Large intestine (tissue), 3 donors: ENCODE results near the gene ATP2C1. TPM values are rescaled to one million over a fixed set of nuclear protein-coding genes. Genes with fewer than 3 reads are reported as not detected.
"Not testable (repeated sequence)": the region's sequence is repeated elsewhere in the genome, so short reads cannot be mapped to it uniquely, and the experiment has no call there.

Source experiments
- DNase-seq, 2 donors: peaks; one replicate each; pipeline versions ENCODE4 v3.0.0 to v3.0.0-alpha.2; 2013
- H3K27ac ChIP-seq: one replicate; pipeline ENCODE4 v1.5.1; 2013; ENCODE audit warnings: low read length
- H3K27me3 ChIP-seq: 2 replicates; pipeline ENCODE4 v1.6.1; 2013; ENCODE audit warnings: low read length; ENCODE audit not compliant: control insufficient read depth, insufficient read depth
- H3K36me3 ChIP-seq: 2 replicates; pipeline ENCODE4 v1.6.1; 2013; ENCODE audit warnings: low read length; ENCODE audit not compliant: control insufficient read depth, insufficient read depth
- H3K4me1 ChIP-seq: one replicate; pipeline ENCODE4 v1.6.1; 2013; ENCODE audit warnings: low read length; ENCODE audit not compliant: control insufficient read depth, insufficient read depth
- H3K4me3 ChIP-seq: one replicate; pipeline ENCODE4 v1.5.1; 2013; ENCODE audit warnings: low read length
- H3K9me3 ChIP-seq: one replicate; pipeline ENCODE4 v1.6.1; 2013; ENCODE audit warnings: mild to moderate bottlenecking, low read depth, low read length, moderate library complexity; ENCODE audit not compliant: control insufficient read depth
- WGBS: methylation state at CpG from one replicate; pipeline ENCODE4 v1.1.5; 2013; ENCODE audit warnings: low lambda C conversion rate; ENCODE audit not compliant: insufficient coverage; 5-methylcytosine and 5-hydroxymethylcytosine counted together
- polyA plus RNA-seq: library from polyadenylated mRNA; unstranded; fragments of 120-200 nt; gene quantifications from one replicate; pipeline ENCODE4 v1.2.1, GENCODE V29; 2013

Gene ATP2C1
- polyA plus RNA-seq, 1 donor, result 66.5 TPM

GRCh38 chr3:130857336-130858026 is 36.4 kb upstream of the ATP2C1 start:
- no peak overlapping the region for H3K27ac ChIP-seq
- 66% methylated on average over 2 of the region's 4 CpGs for WGBS
- DNase-seq, result no peak

GRCh38 chr3:130862130-130862529 is 31.8 kb upstream of the ATP2C1 start:
- H3K27ac ChIP-seq, H3K4me3 ChIP-seq, H3K4me1 ChIP-seq, H3K9me3 ChIP-seq, DNase-seq, H3K27me3 ChIP-seq, H3K36me3 ChIP-seq: not testable (repeated sequence)
- WGBS, result 100% methylated on average over 1 of the region's 8 CpGs

More at GRCh38 chr3:130857336-130858026, 36.4 kb upstream of the ATP2C1 start:
- Histone ChIP-seq H3K9me3 (no peaks in the 10 kb centered on the region), H3K36me3 (no peaks in the 10 kb centered on the region), H3K27me3 (no peaks in the 10 kb centered on the region), H3K4me1 (no peaks in the 10 kb centered on the region), H3K4me3 (no peak overlapping the region)

- no CpG with 5 or more reads among the region's 2 CpGs for WGBS
- no peaks in the 10 kb centered on the region for H3K27me3 ChIP-seq
- DNase-seq, result no peak
- no peak overlapping the region for H3K4me3 ChIP-seq
- H3K27ac ChIP-seq, result no peak overlapping the region
- H3K9me3 ChIP-seq, result peaks cover 4% of the 10 kb centered on the region
- no peaks in the 10 kb centered on the region for H3K4me1 ChIP-seq
- H3K36me3 ChIP-seq, result no peaks in the 10 kb centered on the region
Measured at GRCh38 chr3:130865489-130865888, 28.4 kb upstream of the ATP2C1 start.

- H3K9me3 ChIP-seq, result peaks cover 4% of the 10 kb centered on the region
Measured at GRCh38 chr3:130866327-130866726, 27.6 kb upstream of the ATP2C1 start.

GRCh38 chr3:130870423-130870822 is 23.5 kb upstream of the ATP2C1 start:
- 100% methylated on average over 1 of the region's 1 CpG for WGBS
- H3K36me3 ChIP-seq, result no peaks in the 10 kb centered on the region

More at GRCh38 chr3:130866327-130866726, 27.6 kb upstream of the ATP2C1 start:
- Histone ChIP-seq H3K27ac (no peak overlapping the region), H3K4me1 (no peaks in the 10 kb centered on the region), H3K36me3 (no peaks in the 10 kb centered on the region), H3K27me3 (no peaks in the 10 kb centered on the region), H3K4me3 (no peak overlapping the region)
- no peak for DNase-seq

GRCh38 chr3:130876594-130876993 is 17.3 kb upstream of the ATP2C1 start:
- no peak for DNase-seq
- Histone ChIP-seq H3K9me3 (peaks cover 16% of the 10 kb centered on the region), H3K4me3 (no peak overlapping the region), H3K4me1 (no peaks in the 10 kb centered on the region), H3K27me3 (no peaks in the 10 kb centered on the region), H3K27ac (no peak overlapping the region), H3K36me3 (no peaks in the 10 kb centered on the region)
- 83% methylated on average over 2 of the region's 2 CpGs for WGBS

More at GRCh38 chr3:130870423-130870822, 23.5 kb upstream of the ATP2C1 start:
- no peak overlapping the region for H3K4me3 ChIP-seq
- no peak for DNase-seq
- no peaks in the 10 kb centered on the region for H3K27me3 ChIP-seq
- H3K27ac ChIP-seq, result no peak overlapping the region
- peaks cover 4% of the 10 kb centered on the region for H3K9me3 ChIP-seq
- H3K4me1 ChIP-seq, result no peaks in the 10 kb centered on the region

GRCh38 chr3:130878464-130878863 is 15.4 kb upstream of the ATP2C1 start:
- Histone ChIP-seq H3K27ac (no peak overlapping the region), H3K9me3 (peaks cover 16% of the 10 kb centered on the region), H3K4me1 (no peaks in the 10 kb centered on the region), H3K4me3 (no peak overlapping the region), H3K27me3 (no peaks in the 10 kb centered on the region), H3K36me3 (no peaks in the 10 kb centered on the region)
- no peak for DNase-seq

GRCh38 chr3:130889416-130889946 is 4.4 kb upstream of the ATP2C1 start:
- no peak for DNase-seq
- no peaks in the 10 kb centered on the region for H3K36me3 ChIP-seq
- no peaks in the 10 kb centered on the region for H3K27me3 ChIP-seq
- no peak overlapping the region for H3K4me3 ChIP-seq
- no peaks in the 10 kb centered on the region for H3K4me1 ChIP-seq
- WGBS, result no CpG with 5 or more reads among the region's 1 CpG
- H3K27ac ChIP-seq, result no peak overlapping the region
- H3K9me3 ChIP-seq, result no peaks in the 10 kb centered on the region

GRCh38 chr3:130892759-130893375 is 1.0 kb upstream of the ATP2C1 start:
- Histone ChIP-seq H3K27ac (peak overlapping the region; percentile 96), H3K36me3 (no peaks in the 10 kb centered on the region), H3K9me3 (no peaks in the 10 kb centered on the region), H3K27me3 (no peaks in the 10 kb centered on the region), H3K4me3 (peak overlapping the region; percentile 84), H3K4me1 (peaks cover 6% of the 10 kb centered on the region)
- WGBS, result no CpG with 5 or more reads among the region's 14 CpGs
- DNase-seq, result peak; percentile 81 to 90

- H3K36me3 ChIP-seq, result no peaks in the 10 kb centered on the region
- peaks cover 6% of the 10 kb centered on the region for H3K4me1 ChIP-seq
- WGBS, result no CpG with 5 or more reads among the region's 52 CpGs
- H3K27me3 ChIP-seq, result no peaks in the 10 kb centered on the region
- H3K27ac ChIP-seq, result peak overlapping the region; percentile 96
- H3K4me3 ChIP-seq, result peak overlapping the region; percentile 84
- H3K9me3 ChIP-seq, result no peaks in the 10 kb centered on the region
- DNase-seq, result peak; percentile 25 to 74
Measured at GRCh38 chr3:130894130-130894985, 474 bp downstream of the ATP2C1 start.
